ENCODE measurements around the gene PSRC1.
A peak's percentile ranks its signal among the peaks of the same experiment; 100 is the strongest.
"Not testable (repeated sequence)": the region's sequence is repeated elsewhere in the genome, so short reads cannot be mapped to it uniquely, and the experiment has no call there.

Gene PSRC1

GRCh38 chr1:109282952-109283747 lies at the start of gene PSRC1:
Gene PSRC1, minus strand, starts transcription at chr1:109283145.
- DNase-seq (ENCODE audit: insufficient read length, low spot score) (peak; percentile 95), FAIRE-seq (peak; percentile 97)

- DNase-seq (ENCODE audit: insufficient read length, low spot score) (no peak), FAIRE-seq (no peak)
These were observed 48.2 kb upstream of the PSRC1 start for GRCh38 chr1:109331113-109331512.

GRCh38 chr1:109327285-109327684 lies 44.3 kb upstream of the PSRC1 start:
- FAIRE-seq (no peak), DNase-seq (ENCODE audit: insufficient read length, low spot score) (no peak)

- FAIRE-seq = no peak
- DNase-seq (ENCODE audit: insufficient read length, low spot score) = no peak
These were observed 40.0 kb upstream of the PSRC1 start for GRCh38 chr1:109322974-109323373.

- FAIRE-seq (no peak), DNase-seq (ENCODE audit: insufficient read length, low spot score) (no peak)
These were observed 36.2 kb upstream of the PSRC1 start for GRCh38 chr1:109319114-109319513.

GRCh38 chr1:109316506-109316905 lies 33.6 kb upstream of the PSRC1 start:
- DNase-seq (ENCODE audit: insufficient read length, low spot score) = no peak
- FAIRE-seq = no peak

GRCh38 chr1:109315288-109315687 lies 32.3 kb upstream of the PSRC1 start:
- DNase-seq (ENCODE audit: insufficient read length, low spot score) (no peak), FAIRE-seq (no peak)

GRCh38 chr1:109314795-109315194 lies 31.9 kb upstream of the PSRC1 start:
- FAIRE-seq (no peak), DNase-seq (ENCODE audit: insufficient read length, low spot score) (no peak)

GRCh38 chr1:109312978-109313775 lies 30.2 kb upstream of the PSRC1 start:
- FAIRE-seq (no peak), DNase-seq (ENCODE audit: insufficient read length, low spot score) (no peak)

- no peak for FAIRE-seq
These were observed 29.3 kb upstream of the PSRC1 start for GRCh38 chr1:109312246-109312645.

GRCh38 chr1:109309347-109309746 lies 26.4 kb upstream of the PSRC1 start:
- no peak for DNase-seq (ENCODE audit: insufficient read length, low spot score)
- FAIRE-seq = no peak

More at GRCh38 chr1:109312246-109312645, 29.3 kb upstream of the PSRC1 start:
- no peak for DNase-seq (ENCODE audit: insufficient read length, low spot score)

GRCh38 chr1:109307274-109308021 lies 24.5 kb upstream of the PSRC1 start:
- no peak for FAIRE-seq
- DNase-seq (ENCODE audit: insufficient read length, low spot score) = no peak

GRCh38 chr1:109306832-109307273 lies 23.9 kb upstream of the PSRC1 start, which contains the start of gene MYBPHL:
Gene MYBPHL, minus strand, starts transcription at chr1:109307011. Its CDS starts 20 bp downstream, at chr1:109306991.
- no peak for DNase-seq (ENCODE audit: insufficient read length, low spot score)
- no peak for FAIRE-seq

- not testable (repeated sequence) for FAIRE-seq; DNase-seq (ENCODE audit: insufficient read length, low spot score)
These were observed 23.0 kb upstream of the PSRC1 start for GRCh38 chr1:109305991-109306390.

- FAIRE-seq (no peak), DNase-seq (ENCODE audit: insufficient read length, low spot score) (no peak)
These were observed 21.4 kb upstream of the PSRC1 start for GRCh38 chr1:109304226-109304920.

GRCh38 chr1:109301874-109302273 lies 18.9 kb upstream of the PSRC1 start:
- DNase-seq (ENCODE audit: insufficient read length, low spot score) (no peak), FAIRE-seq (no peak)

GRCh38 chr1:109300650-109301151 lies 17.8 kb upstream of the PSRC1 start:
- FAIRE-seq (no peak), DNase-seq (ENCODE audit: insufficient read length, low spot score) (no peak)

- DNase-seq (ENCODE audit: insufficient read length, low spot score) (no peak), FAIRE-seq (no peak)
These were observed 16.8 kb upstream of the PSRC1 start for GRCh38 chr1:109299558-109300343.
